Caco-2 (cell line): Measurements from ENCODE around the gene HDAC4. TPM values are rescaled to one million over a fixed set of nuclear protein-coding genes. Genes with fewer than 3 reads are reported as not detected.

Experiments used
- BruUV-seq: library from RNA; stranded (reverse); fragments of 400-500 nt; replicated peaks from 2 replicates; lab custom pipeline; 2021; lab: Mats Ljungman, UMichigan
- CTCF ChIA-PET: fragments of 300-600 bp; sonication (Branson Sonifier 250); formaldehyde crosslinking; loops from one replicate; lab custom pipeline; 2022; ENCODE audit warnings: antibody characterized with exemption; lab: Charles Lee
- POLR2A ChIA-PET: fragments of 300-600 bp; sonication (Branson Sonifier 250); formaldehyde crosslinking; loops from one replicate; lab custom pipeline; 2022; ENCODE audit warnings: antibody characterized with exemption; lab: Charles Lee
- DNase-seq, 2 experiments: peaks; one replicate each; pipeline versions ENCODE4 v3.0.0 to v3.0.0-alpha.2; 2020 to 2022
- H3K27me3 ChIP-seq: replicated peaks from 2 replicates; pipeline ENCODE4 v1.6.0; 2011; ENCODE audit warnings: low read length; ENCODE audit not compliant: control insufficient read depth, insufficient read depth
- H3K36me3 ChIP-seq: 2 replicates; pipeline ENCODE4 v1.5.1; 2011; ENCODE audit warnings: low read length; ENCODE audit not compliant: control insufficient read depth, insufficient read depth
- H3K4me1 ChIP-seq: fragments of 250-450 bp; sonication (Bioruptor Pico); 2 replicates; pipeline ENCODE4 v1.5.1; 2020; ENCODE audit warnings: mild to moderate bottlenecking
- H3K4me3 ChIP-seq: 2 replicates; pipeline ENCODE4 v1.5.1; 2011; ENCODE audit warnings: low read depth, mild to moderate bottlenecking, control low read depth, low read length
- H3K9me3 ChIP-seq: fragments of 250-450 bp; sonication (Bioruptor Pico); 2 replicates; pipeline ENCODE4 v1.5.1; 2020; ENCODE audit warnings: mild to moderate bottlenecking, moderate library complexity
- H3K27ac Mint-ChIP-seq: one replicate; pipeline ENCODE4 v1.8.0; 2022; ENCODE audit warnings: mixed read lengths; ENCODE audit not compliant: unreplicated experiment
- H3K27me3 Mint-ChIP-seq: one replicate; pipeline ENCODE4 v1.8.0; 2022; ENCODE audit warnings: mixed read lengths; ENCODE audit not compliant: insufficient read depth, unreplicated experiment
- H3K36me3 Mint-ChIP-seq: one replicate; pipeline ENCODE4 v1.8.0; 2022; ENCODE audit warnings: mild to moderate bottlenecking, mixed read lengths; ENCODE audit not compliant: insufficient read depth, unreplicated experiment
- H3K4me1 Mint-ChIP-seq: one replicate; pipeline ENCODE4 v1.8.0; 2022; ENCODE audit warnings: low read depth, mixed read lengths; ENCODE audit not compliant: unreplicated experiment
- H3K4me3 Mint-ChIP-seq: one replicate; pipeline ENCODE4 v1.8.0; 2022; ENCODE audit warnings: mild to moderate bottlenecking, moderate library complexity, mixed read lengths; ENCODE audit not compliant: unreplicated experiment
- H3K9me3 Mint-ChIP-seq: one replicate; pipeline ENCODE4 v1.8.0; 2022; ENCODE audit warnings: mixed read lengths; ENCODE audit not compliant: unreplicated experiment
- intact Hi-C: fragments of 100-400 bp; cut with micrococcal nuclease; formaldehyde crosslinking; loops from one replicate; pipeline ENCODE4 v1.10.0; 2022; ENCODE audit not compliant: unreplicated experiment
- total RNA-seq: library from RNA; stranded (reverse); gene quantifications from 2 replicates; pipeline ENCODE4 v1.2.3, GENCODE V29; 2022
- TF ChIP-seq, protein P1 (sequence below), 2 experiments: fragments of 200-600 bp in 1 of 2; IDR thresholded peaks; 1 replicate in 1 of 2; 2 replicates in 1 of 2; pipeline versions ENCODE4 v1.5.1 to v1.8.0; 2011 to 2022; ENCODE audit warnings: antibody characterized with exemption in 1 of 2, control low read depth in 1 of 2, inconsistent platforms in 1 of 2, low read depth in 1 of 2, low read length in 1 of 2, mild to moderate bottlenecking in 1 of 2, moderate library complexity in 1 of 2; ENCODE audit not compliant: insufficient read depth in 1 of 2, severe bottlenecking in 1 of 2, unreplicated experiment in 1 of 2

The HDAC4 gene
- total RNA-seq, 1 experiment from 2014 or later, result 15.5 TPM

DNA sequence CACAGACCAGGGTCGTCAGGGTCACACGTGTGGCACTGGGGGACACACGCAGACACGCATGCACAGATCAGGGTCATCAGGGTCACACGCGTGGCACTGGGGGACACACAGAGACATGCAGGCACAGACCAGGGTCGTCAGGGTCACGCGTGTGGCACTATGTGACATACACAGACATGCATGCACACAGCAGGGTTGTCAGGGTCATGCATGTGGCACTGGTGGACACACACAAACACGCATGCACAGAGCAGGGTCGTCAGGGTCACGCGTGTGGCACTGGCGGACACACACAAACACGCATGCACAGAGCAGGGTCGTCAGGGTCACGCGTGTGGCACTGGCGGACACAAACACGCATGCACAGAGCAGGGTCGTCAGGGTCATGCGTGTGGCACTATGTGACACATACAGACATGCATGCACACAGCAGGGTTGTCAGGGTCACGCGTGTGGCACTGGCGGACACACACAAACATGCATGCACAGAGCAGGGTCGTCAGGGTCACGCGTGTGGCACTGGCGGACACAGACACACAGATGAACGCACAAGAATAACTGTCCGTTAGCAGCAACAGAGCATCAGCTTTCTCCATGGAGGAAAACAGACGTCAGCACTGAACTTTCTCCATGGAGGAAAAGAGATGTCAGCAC lies 34.9 kb downstream of the HDAC4 start:
- H3K27ac Mint-ChIP-seq, result no peak overlapping the region
- BruUV-seq, result no TSS peak
- Histone ChIP-seq H3K27me3 (no peaks in the 10 kb centered on the region), H3K9me3 (no peaks in the 10 kb centered on the region), H3K4me1 (no peaks in the 10 kb centered on the region), H3K4me3 (no peak overlapping the region), H3K36me3 (no peaks in the 10 kb centered on the region)
- no peaks in the 10 kb centered on the region for H3K36me3 Mint-ChIP-seq
- peaks cover 8% of the 10 kb centered on the region for H3K4me1 Mint-ChIP-seq
- POLR2A ChIA-PET, result no interaction called here
- TF ChIP-seq, protein P1, sequence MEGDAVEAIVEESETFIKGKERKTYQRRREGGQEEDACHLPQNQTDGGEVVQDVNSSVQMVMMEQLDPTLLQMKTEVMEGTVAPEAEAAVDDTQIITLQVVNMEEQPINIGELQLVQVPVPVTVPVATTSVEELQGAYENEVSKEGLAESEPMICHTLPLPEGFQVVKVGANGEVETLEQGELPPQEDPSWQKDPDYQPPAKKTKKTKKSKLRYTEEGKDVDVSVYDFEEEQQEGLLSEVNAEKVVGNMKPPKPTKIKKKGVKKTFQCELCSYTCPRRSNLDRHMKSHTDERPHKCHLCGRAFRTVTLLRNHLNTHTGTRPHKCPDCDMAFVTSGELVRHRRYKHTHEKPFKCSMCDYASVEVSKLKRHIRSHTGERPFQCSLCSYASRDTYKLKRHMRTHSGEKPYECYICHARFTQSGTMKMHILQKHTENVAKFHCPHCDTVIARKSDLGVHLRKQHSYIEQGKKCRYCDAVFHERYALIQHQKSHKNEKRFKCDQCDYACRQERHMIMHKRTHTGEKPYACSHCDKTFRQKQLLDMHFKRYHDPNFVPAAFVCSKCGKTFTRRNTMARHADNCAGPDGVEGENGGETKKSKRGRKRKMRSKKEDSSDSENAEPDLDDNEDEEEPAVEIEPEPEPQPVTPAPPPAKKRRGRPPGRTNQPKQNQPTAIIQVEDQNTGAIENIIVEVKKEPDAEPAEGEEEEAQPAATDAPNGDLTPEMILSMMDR (IDR thresholded peaks at IDR 0.05; ENCODE audit: insufficient read depth in 1 of 2, low read depth in 1 of 2, low read length in 1 of 2, severe bottlenecking in 1 of 2, unreplicated experiment in 1 of 2), result no peak
- H3K4me3 Mint-ChIP-seq, result no peak overlapping the region
- intact Hi-C loops, result no loop called here
- H3K9me3 Mint-ChIP-seq, result no peaks in the 10 kb centered on the region
- CTCF ChIA-PET, result no interaction called here
- DNase-seq, result no peak
- no peaks in the 10 kb centered on the region for H3K27me3 Mint-ChIP-seq

DNA sequence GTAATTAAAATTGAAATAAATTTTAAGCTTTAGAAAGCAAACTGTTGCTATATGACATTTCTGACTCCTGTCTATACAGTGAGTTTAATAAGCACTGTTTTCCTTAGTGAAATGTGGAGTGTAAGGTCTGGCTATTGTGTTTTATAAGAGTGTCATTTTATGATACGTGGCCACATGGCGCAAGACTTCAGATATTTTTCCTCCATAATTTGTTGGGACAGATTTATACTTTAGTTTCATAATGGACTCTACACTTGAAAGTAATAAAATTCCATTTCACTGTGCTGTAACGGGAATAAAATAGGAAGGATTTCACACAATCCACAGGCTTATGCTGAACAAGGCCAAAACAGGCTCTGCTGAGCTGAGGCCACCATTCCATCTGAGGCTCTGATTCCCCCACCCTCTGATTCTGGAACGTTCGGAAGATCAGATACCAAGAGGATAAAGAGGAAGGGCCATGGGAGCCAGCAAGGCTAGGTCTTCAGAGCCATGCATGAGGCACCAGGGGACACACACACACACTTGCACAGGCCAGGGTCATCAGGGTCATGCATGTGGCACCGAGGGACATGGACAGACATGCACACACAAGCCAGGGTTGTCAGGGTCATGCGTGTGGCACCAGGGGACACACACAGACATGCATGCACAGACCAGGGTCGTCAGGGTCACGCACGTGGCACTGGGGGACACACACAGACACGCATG lies 35.6 kb downstream of the HDAC4 start:
- no peaks in the 10 kb centered on the region for H3K9me3 ChIP-seq

DNA sequence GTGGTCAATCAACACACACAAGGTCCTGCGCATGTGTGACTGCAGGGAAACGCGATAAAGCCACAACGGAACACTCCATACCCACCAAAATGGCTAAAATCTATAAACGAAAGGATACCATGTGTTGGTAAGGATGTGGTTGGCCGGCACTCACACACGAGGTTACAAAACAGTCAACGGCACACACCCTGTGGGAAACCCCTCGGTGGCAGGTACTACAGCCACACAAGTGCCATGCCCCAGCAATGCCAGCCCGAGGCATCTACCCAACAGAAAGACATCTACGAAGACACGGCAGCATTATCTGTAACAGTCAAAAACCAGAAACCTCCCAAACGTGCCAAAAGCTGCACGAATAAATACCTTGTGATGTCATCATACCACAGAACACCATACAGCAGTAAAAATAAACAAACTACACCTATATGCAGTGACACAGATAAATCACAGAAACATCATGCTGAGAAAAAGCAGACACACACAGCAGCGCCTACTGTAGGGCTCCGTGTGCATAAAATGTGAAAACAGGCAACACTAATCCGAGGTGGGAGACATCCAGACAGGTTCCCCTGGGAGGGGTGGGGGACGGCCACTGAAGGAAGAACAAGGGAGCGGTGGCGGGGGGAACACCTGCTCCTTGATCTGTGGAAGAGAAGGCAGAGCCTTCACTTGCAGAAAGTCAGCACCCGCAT lies 36.7 kb downstream of the HDAC4 start:
- Histone ChIP-seq H3K27me3 (no peaks in the 10 kb centered on the region), H3K4me1 (no peaks in the 10 kb centered on the region), H3K4me3 (no peak overlapping the region), H3K36me3 (no peaks in the 10 kb centered on the region), H3K9me3 (no peaks in the 10 kb centered on the region)
- Mint-ChIP-seq H3K27me3 (no peaks in the 10 kb centered on the region), H3K4me1 (peaks cover 11% of the 10 kb centered on the region), H3K9me3 (no peaks in the 10 kb centered on the region), H3K27ac (no peak overlapping the region), H3K36me3 (no peaks in the 10 kb centered on the region), H3K4me3 (no peak overlapping the region)
- no TSS peak for BruUV-seq
- POLR2A ChIA-PET, result no interaction called here
- CTCF ChIA-PET, result interaction anchor here (0.8 kb wide), 1 partner anchor 37 kb away, joined by 3 read pairs; the partner anchor contains the start of gene HDAC4
- TF ChIP-seq, protein P1 (IDR thresholded peaks at IDR 0.05; ENCODE audit: insufficient read depth in 1 of 2, low read depth in 1 of 2, low read length in 1 of 2, severe bottlenecking in 1 of 2, unreplicated experiment in 1 of 2), result no peak
- intact Hi-C loops, result no loop called here
- DNase-seq, result no peak

More for the DNA sequence above, 35.6 kb downstream of the HDAC4 start:
- ChIA-PET POLR2A (no interaction called here), CTCF (no interaction called here)
- Histone ChIP-seq H3K27me3 (no peaks in the 10 kb centered on the region), H3K4me1 (no peaks in the 10 kb centered on the region), H3K36me3 (no peaks in the 10 kb centered on the region), H3K4me3 (no peak overlapping the region)
- H3K36me3 Mint-ChIP-seq, result no peaks in the 10 kb centered on the region
- no peaks in the 10 kb centered on the region for H3K9me3 Mint-ChIP-seq
- DNase-seq, result no peak
- no peak overlapping the region for H3K27ac Mint-ChIP-seq
- intact Hi-C loops, result no loop called here
- BruUV-seq, result no TSS peak
- TF ChIP-seq, protein P1 (IDR thresholded peaks at IDR 0.05; ENCODE audit: insufficient read depth in 1 of 2, low read depth in 1 of 2, low read length in 1 of 2, severe bottlenecking in 1 of 2, unreplicated experiment in 1 of 2), result no peak
- H3K4me1 Mint-ChIP-seq, result peaks cover 11% of the 10 kb centered on the region
- H3K4me3 Mint-ChIP-seq, result no peak overlapping the region
- no peaks in the 10 kb centered on the region for H3K27me3 Mint-ChIP-seq
